Measurements from ENCODE around the gene MS4A4E. TPM values are rescaled to one million over a fixed set of nuclear protein-coding genes. Genes with fewer than 3 reads are reported as not detected.

The MS4A4E gene
- total RNA-seq, 1 donor from 2014 or later = not detected

- no peaks in the 10 kb centered on the region for H3K27me3 Mint-ChIP-seq
- no peak overlapping the region for H3K4me3 Mint-ChIP-seq (ENCODE audit: low read depth)
- TF ChIP-seq CTCF (IDR thresholded peaks at IDR 0.05; ENCODE audit: unreplicated experiment) = no peak
- no peak for DNase-seq (ENCODE audit: low spot score, unreplicated experiment)
- no peaks in the 10 kb centered on the region for H3K4me1 Mint-ChIP-seq (ENCODE audit: low read depth)
- H3K9me3 Mint-ChIP-seq (ENCODE audit: low read depth) = peaks cover 2% of the 10 kb centered on the region
- H3K36me3 Mint-ChIP-seq (ENCODE audit: insufficient read depth) = no peaks in the 10 kb centered on the region
- H3K27ac Mint-ChIP-seq = no peak overlapping the region
Measured at GRCh38 chr11:60221181-60221580, 21.8 kb downstream of the MS4A4E start.

- TF ChIP-seq CTCF (IDR thresholded peaks at IDR 0.05; ENCODE audit: unreplicated experiment) = no peak
- H3K36me3 Mint-ChIP-seq (ENCODE audit: insufficient read depth) = no peaks in the 10 kb centered on the region
- H3K4me1 Mint-ChIP-seq (ENCODE audit: low read depth) = peaks cover 3% of the 10 kb centered on the region
- no peaks in the 10 kb centered on the region for H3K27me3 Mint-ChIP-seq
- H3K27ac Mint-ChIP-seq = no peak overlapping the region
- DNase-seq (ENCODE audit: low spot score, unreplicated experiment) = no peak
- H3K4me3 Mint-ChIP-seq (ENCODE audit: low read depth) = no peak overlapping the region
- peaks cover 2% of the 10 kb centered on the region for H3K9me3 Mint-ChIP-seq (ENCODE audit: low read depth)
Measured at GRCh38 chr11:60214386-60214785, 28.6 kb downstream of the MS4A4E start.

GRCh38 chr11:60211206-60211605 lies 31.7 kb downstream of the MS4A4E start:
- Mint-ChIP-seq H3K27me3 (no peaks in the 10 kb centered on the region), H3K27ac (no peak overlapping the region), H3K9me3 (ENCODE audit: low read depth) (no peaks in the 10 kb centered on the region), H3K4me1 (ENCODE audit: low read depth) (peaks cover 3% of the 10 kb centered on the region), H3K4me3 (ENCODE audit: low read depth) (no peak overlapping the region), H3K36me3 (ENCODE audit: insufficient read depth) (no peaks in the 10 kb centered on the region)
- no peak for TF ChIP-seq CTCF (IDR thresholded peaks at IDR 0.05; ENCODE audit: unreplicated experiment)
- no peak for DNase-seq (ENCODE audit: low spot score, unreplicated experiment)

- no peaks in the 10 kb centered on the region for H3K9me3 Mint-ChIP-seq (ENCODE audit: low read depth)
- no peak for DNase-seq (ENCODE audit: low spot score, unreplicated experiment)
- no peak overlapping the region for H3K27ac Mint-ChIP-seq
- no peak for TF ChIP-seq CTCF (IDR thresholded peaks at IDR 0.05; ENCODE audit: unreplicated experiment)
- no peak overlapping the region for H3K4me3 Mint-ChIP-seq (ENCODE audit: low read depth)
- no peaks in the 10 kb centered on the region for H3K27me3 Mint-ChIP-seq
- H3K4me1 Mint-ChIP-seq (ENCODE audit: low read depth) = peaks cover 3% of the 10 kb centered on the region
- H3K36me3 Mint-ChIP-seq (ENCODE audit: insufficient read depth) = no peaks in the 10 kb centered on the region
Measured at GRCh38 chr11:60209977-60210376, 33.0 kb downstream of the MS4A4E start.

- TF ChIP-seq CTCF (IDR thresholded peaks at IDR 0.05; ENCODE audit: unreplicated experiment) = no peak
Measured at GRCh38 chr11:60208951-60209350, 34.0 kb downstream of the MS4A4E start.

More at GRCh38 chr11:60208951-60209350, 34.0 kb downstream of the MS4A4E start:
- DNase-seq (ENCODE audit: low spot score, unreplicated experiment) = no peak
- no peaks in the 10 kb centered on the region for H3K36me3 Mint-ChIP-seq (ENCODE audit: insufficient read depth)
- no peak overlapping the region for H3K27ac Mint-ChIP-seq
- H3K4me1 Mint-ChIP-seq (ENCODE audit: low read depth) = no peaks in the 10 kb centered on the region
- H3K4me3 Mint-ChIP-seq (ENCODE audit: low read depth) = no peak overlapping the region
- H3K27me3 Mint-ChIP-seq = no peaks in the 10 kb centered on the region
- H3K9me3 Mint-ChIP-seq (ENCODE audit: low read depth) = no peaks in the 10 kb centered on the region
